Stimulated activated memory B cell treated with anti-CD40 and anti-IgM and Interleukin-4, amounts not matched to agents 10 μg/mL and 1 μg/mL and 100 μg/mL, for 72 hours (primary cell): Measurements from ENCODE around the gene NLE1.
"Not testable (repeated sequence)": the region's sequence is repeated elsewhere in the genome, so short reads cannot be mapped to it uniquely, and the experiment has no call there.

Experiments
- ATAC-seq: fragments of 150-1000 bp; cut with Tn5 transposase; 2 replicates; pipeline ENCODE4 v1.10.0; 2021
- H3K27ac Mint-ChIP-seq: one replicate; pipeline ENCODE4 v1.8.0; 2022; ENCODE audit warnings: mild to moderate bottlenecking, mixed read lengths
- H3K27me3 Mint-ChIP-seq: one replicate; pipeline ENCODE4 v1.8.0; 2022; ENCODE audit warnings: mixed read lengths
- H3K36me3 Mint-ChIP-seq: one replicate; pipeline ENCODE4 v1.8.0; 2022; ENCODE audit warnings: mixed read lengths
- H3K4me1 Mint-ChIP-seq: one replicate; pipeline ENCODE4 v1.8.0; 2022; ENCODE audit warnings: mixed read lengths
- H3K4me3 Mint-ChIP-seq: one replicate; pipeline ENCODE4 v1.8.0; 2022; ENCODE audit warnings: mild to moderate bottlenecking, moderate library complexity, mixed read lengths
- H3K9me3 Mint-ChIP-seq: one replicate; pipeline ENCODE4 v1.8.0; 2022; ENCODE audit warnings: mixed read lengths

Gene NLE1

GRCh38 chr17:35151080-35151479, 9.0 kb upstream of the NLE1 start:
- H3K36me3 Mint-ChIP-seq, ATAC-seq, H3K4me3 Mint-ChIP-seq, H3K27ac Mint-ChIP-seq, H3K4me1 Mint-ChIP-seq, H3K9me3 Mint-ChIP-seq: not testable (repeated sequence)
- peaks cover 37% of the 10 kb centered on the region for H3K27me3 Mint-ChIP-seq

- Mint-ChIP-seq H3K36me3 (no peaks in the 10 kb centered on the region), H3K4me3 (no peak overlapping the region), H3K4me1 (no peaks in the 10 kb centered on the region), H3K9me3 (no peaks in the 10 kb centered on the region), H3K27me3 (peaks cover 30% of the 10 kb centered on the region), H3K27ac (no peak overlapping the region)
- ATAC-seq: no peak
Observed at GRCh38 chr17:35149941-35150340, 7.8 kb upstream of the NLE1 start.

- no peak for ATAC-seq
- Mint-ChIP-seq H3K4me3 (no peak overlapping the region), H3K9me3 (no peaks in the 10 kb centered on the region), H3K27ac (no peak overlapping the region), H3K4me1 (no peaks in the 10 kb centered on the region), H3K27me3 (peaks cover 30% of the 10 kb centered on the region), H3K36me3 (no peaks in the 10 kb centered on the region)
Observed at GRCh38 chr17:35148144-35148543, 6.0 kb upstream of the NLE1 start.

GRCh38 chr17:35147375-35147905, 5.3 kb upstream of the NLE1 start, which contains the start of gene UNC45B:
TSS of gene UNC45B (plus strand) at chr17:35147817. CDS start at chr17:35148264, 447 bp downstream.
- Mint-ChIP-seq H3K36me3 (no peaks in the 10 kb centered on the region), H3K9me3 (no peaks in the 10 kb centered on the region), H3K27me3 (peaks cover 30% of the 10 kb centered on the region), H3K27ac (no peak within 1 kb of the TSS), H3K4me3 (no peak within 1 kb of the TSS), H3K4me1 (no peaks in the 10 kb centered on the region)
- ATAC-seq: no peak

GRCh38 chr17:35146214-35146833, 4.2 kb upstream of the NLE1 start:
- H3K27ac Mint-ChIP-seq: no peak overlapping the region
- H3K4me1 Mint-ChIP-seq: no peaks in the 10 kb centered on the region
- no peaks in the 10 kb centered on the region for H3K36me3 Mint-ChIP-seq
- no peak for ATAC-seq
- H3K4me3 Mint-ChIP-seq: no peak overlapping the region
- peaks cover 27% of the 10 kb centered on the region for H3K27me3 Mint-ChIP-seq
- H3K9me3 Mint-ChIP-seq: no peaks in the 10 kb centered on the region

GRCh38 chr17:35144840-35145239, 2.7 kb upstream of the NLE1 start:
- Mint-ChIP-seq H3K36me3 (no peaks in the 10 kb centered on the region), H3K4me3 (no peak overlapping the region), H3K9me3 (no peaks in the 10 kb centered on the region), H3K4me1 (no peaks in the 10 kb centered on the region), H3K27me3 (peaks cover 15% of the 10 kb centered on the region), H3K27ac (no peak overlapping the region)
- ATAC-seq: no peak

GRCh38 chr17:35142467-35142796, 329 bp upstream of the NLE1 start:
- H3K4me1 Mint-ChIP-seq: no peaks in the 10 kb centered on the region
- peak overlapping the region; percentile 75 for H3K27ac Mint-ChIP-seq
- peaks cover 8% of the 10 kb centered on the region for H3K36me3 Mint-ChIP-seq
- H3K27me3 Mint-ChIP-seq: no peaks in the 10 kb centered on the region
- no peak for ATAC-seq
- H3K4me3 Mint-ChIP-seq: peak overlapping the region; percentile 83
- H3K9me3 Mint-ChIP-seq: no peaks in the 10 kb centered on the region

- ATAC-seq: no peak
- peaks cover 50% of the 10 kb centered on the region for H3K36me3 Mint-ChIP-seq
Observed at GRCh38 chr17:35138218-35138617, 3.9 kb downstream of the NLE1 start.

GRCh38 chr17:35135322-35135721, 6.8 kb downstream of the NLE1 start:
- H3K27me3 Mint-ChIP-seq: no peaks in the 10 kb centered on the region
- no peak overlapping the region for H3K4me3 Mint-ChIP-seq
- H3K27ac Mint-ChIP-seq: no peak overlapping the region
- peaks cover 61% of the 10 kb centered on the region for H3K36me3 Mint-ChIP-seq
- H3K9me3 Mint-ChIP-seq: no peaks in the 10 kb centered on the region
- ATAC-seq: no peak
- H3K4me1 Mint-ChIP-seq: no peaks in the 10 kb centered on the region

More at GRCh38 chr17:35138218-35138617, 3.9 kb downstream of the NLE1 start:
- Mint-ChIP-seq H3K27ac (no peak overlapping the region), H3K4me1 (no peaks in the 10 kb centered on the region), H3K27me3 (no peaks in the 10 kb centered on the region), H3K4me3 (no peak overlapping the region), H3K9me3 (no peaks in the 10 kb centered on the region)

GRCh38 chr17:35132816-35133550, 9.1 kb downstream of the NLE1 start:
- H3K9me3 Mint-ChIP-seq: no peaks in the 10 kb centered on the region
- ATAC-seq: no peak
- peak overlapping the region; percentile 23 for H3K27ac Mint-ChIP-seq
- H3K4me1 Mint-ChIP-seq: no peaks in the 10 kb centered on the region
- H3K27me3 Mint-ChIP-seq: no peaks in the 10 kb centered on the region
- H3K4me3 Mint-ChIP-seq: no peak overlapping the region
- H3K36me3 Mint-ChIP-seq: peaks cover 54% of the 10 kb centered on the region

- Mint-ChIP-seq H3K27me3 (no peaks in the 10 kb centered on the region), H3K9me3 (no peaks in the 10 kb centered on the region), H3K4me1 (no peaks in the 10 kb centered on the region), H3K27ac (peak overlapping the region; percentile 23), H3K4me3 (no peak overlapping the region), H3K36me3 (peaks cover 57% of the 10 kb centered on the region)
- no peak for ATAC-seq
Observed at GRCh38 chr17:35132099-35132498, 10.0 kb downstream of the NLE1 start.

- ATAC-seq: peak; percentile 58
Observed at GRCh38 chr17:35130392-35130791, 11.7 kb downstream of the NLE1 start.

GRCh38 chr17:35129973-35130351, 12.1 kb downstream of the NLE1 start:
- Mint-ChIP-seq H3K27me3 (no peaks in the 10 kb centered on the region), H3K4me1 (no peaks in the 10 kb centered on the region), H3K36me3 (peaks cover 36% of the 10 kb centered on the region), H3K27ac (no peak overlapping the region), H3K9me3 (no peaks in the 10 kb centered on the region), H3K4me3 (no peak overlapping the region)
- ATAC-seq: peak; percentile 22

More at GRCh38 chr17:35130392-35130791, 11.7 kb downstream of the NLE1 start:
- no peak overlapping the region for H3K27ac Mint-ChIP-seq
- no peaks in the 10 kb centered on the region for H3K27me3 Mint-ChIP-seq
- no peaks in the 10 kb centered on the region for H3K9me3 Mint-ChIP-seq
- peaks cover 40% of the 10 kb centered on the region for H3K36me3 Mint-ChIP-seq
- no peak overlapping the region for H3K4me3 Mint-ChIP-seq
- no peaks in the 10 kb centered on the region for H3K4me1 Mint-ChIP-seq

GRCh38 chr17:35129154-35129972, 12.7 kb downstream of the NLE1 start:
- no peaks in the 10 kb centered on the region for H3K9me3 Mint-ChIP-seq
- no peak overlapping the region for H3K27ac Mint-ChIP-seq
- no peaks in the 10 kb centered on the region for H3K4me1 Mint-ChIP-seq
- ATAC-seq: no peak
- no peaks in the 10 kb centered on the region for H3K27me3 Mint-ChIP-seq
- peaks cover 30% of the 10 kb centered on the region for H3K36me3 Mint-ChIP-seq
- H3K4me3 Mint-ChIP-seq: no peak overlapping the region

- H3K36me3 Mint-ChIP-seq: peaks cover 16% of the 10 kb centered on the region
- no peaks in the 10 kb centered on the region for H3K27me3 Mint-ChIP-seq
- H3K9me3 Mint-ChIP-seq: no peaks in the 10 kb centered on the region
- ATAC-seq: no peak
- H3K27ac Mint-ChIP-seq: no peak overlapping the region
- H3K4me3 Mint-ChIP-seq: no peak overlapping the region
- no peaks in the 10 kb centered on the region for H3K4me1 Mint-ChIP-seq
Observed at GRCh38 chr17:35127751-35128514, 14.2 kb downstream of the NLE1 start.
